GM12875 (cell line): ENCODE measurements around the gene ATP13A2.

ENCODE experiments used
- H3K4me3 ChIP-seq: one replicate; pipeline ENCODE4 v1.5.1; 2011; ENCODE audit warnings: low read depth, low read length, control low read depth
- CTCF ChIP-seq: IDR thresholded peaks from 2 replicates; pipeline ENCODE4 v1.5.1; 2011; ENCODE audit warnings: low read depth, mild to moderate bottlenecking, control low read depth, inconsistent platforms, low read length, moderate library complexity, borderline replicate concordance; ENCODE audit not compliant: insufficient read depth

The ATP13A2 gene

GRCh38 chr1:16976966-16977365, 34.8 kb downstream of the ATP13A2 start:
- TF ChIP-seq CTCF = no peak

GRCh38 chr1:16975838-16976237, 35.9 kb downstream of the ATP13A2 start:
- no peak overlapping the region for H3K4me3 ChIP-seq
- TF ChIP-seq CTCF = no peak

More at GRCh38 chr1:16976966-16977365, 34.8 kb downstream of the ATP13A2 start:
- no peak overlapping the region for H3K4me3 ChIP-seq

GRCh38 chr1:16975211-16975610, 36.5 kb downstream of the ATP13A2 start:
- no peak overlapping the region for H3K4me3 ChIP-seq
- no peak for TF ChIP-seq CTCF

DNA sequence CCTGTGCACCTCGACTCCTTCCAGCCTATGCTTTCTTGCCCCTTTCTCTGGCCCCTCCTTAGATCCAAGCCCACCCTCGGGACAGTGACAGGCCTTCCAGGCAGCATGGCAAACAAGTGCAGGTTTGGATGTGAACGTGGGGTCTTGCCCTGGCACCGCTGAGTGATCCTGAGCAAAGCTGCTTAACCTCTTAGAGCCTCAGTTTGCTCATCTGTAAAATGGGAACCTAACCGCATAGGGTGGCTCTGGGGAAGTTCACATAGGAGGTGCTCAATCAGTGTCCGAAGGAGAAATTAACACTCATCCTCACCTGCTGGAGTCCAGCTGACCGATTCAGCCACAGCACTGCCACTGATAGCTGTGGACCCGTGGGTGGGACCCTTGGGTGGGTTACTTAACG, 38.5 kb downstream of the ATP13A2 start:
- TF ChIP-seq CTCF = no peak
- H3K4me3 ChIP-seq = no peak overlapping the region

DNA sequence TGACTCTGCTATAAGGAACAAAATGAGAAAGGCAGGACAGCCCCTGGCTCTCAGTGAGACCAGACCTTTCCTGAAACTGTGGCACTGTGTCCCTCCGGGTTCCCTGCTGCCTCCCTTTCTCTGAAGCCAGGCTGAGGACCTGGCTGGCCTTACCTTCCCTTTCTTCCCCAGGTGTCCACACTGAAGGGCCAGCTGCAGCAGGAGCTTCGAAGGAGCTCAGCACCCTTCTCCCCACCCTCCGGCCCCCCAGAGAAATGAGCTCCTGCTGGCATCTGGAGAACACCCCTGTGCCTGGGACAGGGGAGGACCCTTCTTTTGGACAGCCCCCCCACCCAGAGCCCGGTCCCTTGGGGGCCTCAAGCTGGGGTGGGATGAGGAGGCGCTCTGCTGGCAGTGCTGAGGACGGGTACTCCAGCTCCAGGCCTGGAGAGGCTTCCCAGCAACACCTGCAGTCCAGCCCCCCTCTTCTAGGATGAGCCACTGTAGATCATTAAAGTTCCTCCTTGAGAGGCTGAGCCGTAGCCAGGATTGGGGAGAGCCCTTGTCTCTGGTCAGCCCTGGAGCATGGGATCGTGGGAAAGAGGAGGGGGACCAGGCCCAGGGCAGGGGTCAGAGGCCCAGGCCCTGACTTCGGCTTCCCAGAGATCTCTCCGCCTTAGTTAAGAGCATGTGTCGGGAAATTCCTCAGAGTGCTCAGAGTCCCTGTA, 39.4 kb downstream of the ATP13A2 start:
- no peak for TF ChIP-seq CTCF
- no peak overlapping the region for H3K4me3 ChIP-seq

DNA sequence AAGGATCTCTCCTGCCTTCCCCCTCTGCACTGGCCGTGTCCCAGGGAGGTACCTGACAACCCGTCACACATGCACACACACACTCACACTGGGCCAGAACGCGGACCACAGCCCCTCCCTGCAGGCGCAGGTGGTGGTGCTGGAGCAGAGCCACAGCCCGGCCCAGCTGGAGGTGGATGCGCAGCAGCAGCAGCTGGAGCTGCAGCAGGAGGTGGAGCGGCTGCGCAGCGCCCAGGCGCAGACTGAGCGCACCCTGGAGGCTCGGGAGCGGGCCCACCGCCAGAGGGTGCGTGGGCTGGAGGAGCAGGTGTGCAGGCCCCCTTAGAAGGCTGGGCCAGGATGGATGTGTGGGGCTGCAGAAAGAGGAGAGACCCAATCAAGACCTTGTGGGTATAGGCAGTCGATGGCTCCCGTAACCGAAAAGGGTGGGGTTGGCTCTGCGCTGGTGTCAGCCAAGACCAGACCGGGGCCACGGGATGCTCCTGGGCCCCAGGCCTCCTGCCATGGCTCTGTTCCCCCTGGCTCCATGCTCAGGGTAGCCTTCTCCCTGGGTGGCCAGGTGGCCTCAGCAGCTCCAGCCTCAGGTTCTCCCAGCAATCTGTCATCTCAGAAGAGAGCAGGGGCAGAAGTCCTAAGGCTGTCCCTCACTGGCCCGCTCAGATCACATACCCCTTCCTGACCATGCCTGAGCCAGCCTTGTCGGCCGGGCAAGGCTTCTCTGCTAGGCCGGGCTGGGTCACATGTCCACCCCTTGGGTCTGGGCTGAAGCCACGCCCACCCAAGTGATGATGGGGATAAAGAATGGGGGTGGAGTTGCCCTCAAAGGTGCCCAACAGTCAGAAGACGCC, 40.2 kb downstream of the ATP13A2 start:
- no peak for TF ChIP-seq CTCF
- no peak overlapping the region for H3K4me3 ChIP-seq

DNA sequence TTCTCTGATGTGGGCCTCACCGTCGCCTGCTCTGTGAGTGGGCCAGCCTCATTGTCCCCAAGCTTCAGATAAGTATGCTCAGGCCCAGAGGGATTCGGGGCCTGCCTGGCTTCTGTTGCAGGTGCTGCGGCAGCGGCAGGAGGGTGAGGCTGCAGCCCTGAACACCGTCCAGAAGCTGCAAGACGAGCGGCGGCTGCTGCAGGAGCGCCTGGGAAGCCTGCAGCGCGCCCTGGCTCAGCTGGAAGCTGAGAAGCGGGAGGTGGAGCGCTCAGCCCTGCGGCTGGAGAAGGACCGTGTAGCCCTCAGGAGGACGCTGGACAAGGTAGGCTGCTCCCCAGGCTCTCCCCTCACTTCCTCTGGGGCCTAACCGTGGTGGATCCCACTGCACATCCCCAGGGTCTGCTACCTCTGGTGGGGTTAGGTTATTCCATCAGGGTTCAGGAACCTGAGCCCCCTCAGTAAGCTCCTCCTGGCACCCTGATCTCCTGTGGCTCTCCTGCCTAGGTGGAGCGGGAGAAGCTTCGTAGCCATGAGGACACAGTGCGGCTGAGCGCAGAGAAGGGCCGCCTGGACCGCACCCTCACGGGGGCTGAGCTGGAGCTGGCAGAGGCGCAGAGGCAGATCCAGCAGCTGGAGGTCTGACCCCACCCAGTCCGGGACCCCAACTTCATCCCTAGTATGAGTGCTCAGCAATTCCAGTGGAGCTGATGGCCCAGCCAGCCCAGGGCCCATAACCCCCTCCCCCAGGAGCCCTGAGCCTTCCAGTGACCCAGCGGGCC, 41.4 kb downstream of the ATP13A2 start:
- H3K4me3 ChIP-seq = no peak overlapping the region
- TF ChIP-seq CTCF = no peak
